GM12878 (cell line): Measurements from ENCODE around the gene MARCHF6. TPM values are rescaled to one million over a fixed set of nuclear protein-coding genes. Genes with fewer than 3 reads are reported as not detected.

Source experiments
- ATAC-seq: fragments of 200-7000 bp; cut with Tn5 transposase; 3 replicates; pipeline ENCODE4 v1.9.1; 2020; ENCODE audit warnings: mild to moderate bottlenecking, moderate library complexity
- BruUV-seq: library from RNA; stranded (reverse); fragments of 400-500 nt; replicated peaks from 2 replicates; lab custom pipeline; 2021; lab: Mats Ljungman, UMichigan
- CTCF ChIA-PET: fragments of 300-600 bp; sonication (Branson Sonifier 250); formaldehyde crosslinking; extraction: SDS; loops from one replicate; lab custom pipeline; 2021; ENCODE audit warnings: inconsistent platforms; lab: Yijun Ruan, JAX
- POLR2A ChIA-PET: fragments of 350-600 bp; formaldehyde crosslinking; extraction: SDS; loops from one replicate; lab custom pipeline; 2021; ENCODE audit warnings: inconsistent platforms; lab: Charles Lee
- RAD21 ChIA-PET: fragments of 300-600 bp; sonication (Branson Sonifier 250); formaldehyde crosslinking; loops from one replicate; lab custom pipeline; 2023; ENCODE audit warnings: antibody characterized with exemption; ENCODE audit not compliant: unreplicated experiment; lab: Charles Lee
- SMC1A ChIA-PET: fragments of 300-600 bp; sonication (Branson Sonifier 250); formaldehyde crosslinking; loops from one replicate; lab custom pipeline; 2023; ENCODE audit not compliant: unreplicated experiment, uncharacterized antibody; lab: Charles Lee
- DNase-seq: peaks from one replicate; pipeline ENCODE4 v3.0.0-alpha.2; 2011; ENCODE audit warnings: low read depth, low spot score
- FAIRE-seq: peaks from 3 replicates; lab custom pipeline; 2011; peaks lifted over from hg19 to GRCh38; lab: Jason Lieb, UNC
- H2AFZ ChIP-seq: 2 replicates; pipeline ENCODE4 v1.6.0; 2011; ENCODE audit warnings: low read depth, low read length, control low read depth; ENCODE audit not compliant: control insufficient read depth
- H3K27ac ChIP-seq: 2 replicates; pipeline ENCODE4 v1.5.1; 2011; ENCODE audit warnings: control low read depth; ENCODE audit not compliant: control insufficient read depth, insufficient read depth
- H3K27me3 ChIP-seq, 2 experiments: replicated peaks in 1 of 2; 2 replicates each; pipeline versions ENCODE4 v1.6.0 to v1.6.1; 2011; ENCODE audit warnings: low read length in 1 of 2; ENCODE audit not compliant: control insufficient read depth in 2 of 2, insufficient read depth in 2 of 2
- H3K36me3 ChIP-seq, 2 experiments: 2 replicates each; pipeline ENCODE4 v1.5.1; 2011; ENCODE audit warnings: low read length in 1 of 2; ENCODE audit not compliant: control insufficient read depth in 2 of 2, insufficient read depth in 2 of 2
- H3K4me1 ChIP-seq: 2 replicates; pipeline ENCODE4 v1.6.1; 2011; ENCODE audit warnings: mild to moderate bottlenecking, low read length, moderate library complexity, mixed read lengths; ENCODE audit not compliant: control insufficient read depth, insufficient read depth
- H3K4me2 ChIP-seq: 2 replicates; pipeline ENCODE4 v1.6.0; 2011; ENCODE audit warnings: control low read depth; ENCODE audit not compliant: control insufficient read depth, insufficient read depth
- H3K4me3 ChIP-seq: fragments of 200-600 bp; sonication (generic); 2 replicates; pipeline ENCODE4 v1.5.1; 2016
- H3K79me2 ChIP-seq: 2 replicates; pipeline ENCODE4 v1.6.0; 2011; ENCODE audit warnings: low read length; ENCODE audit not compliant: control insufficient read depth, insufficient read depth
- H3K9ac ChIP-seq: 2 replicates; pipeline ENCODE4 v1.8.0; 2011; ENCODE audit warnings: low read length, control low read depth, mixed read lengths; ENCODE audit not compliant: control insufficient read depth, insufficient read depth
- H3K9me3 ChIP-seq: replicated peaks from 3 replicates; pipeline ENCODE4 v1.5.1; 2011; ENCODE audit warnings: mild to moderate bottlenecking, low read length; ENCODE audit not compliant: control insufficient read depth, insufficient read depth
- H4K20me1 ChIP-seq: 2 replicates; pipeline ENCODE4 v1.6.0; 2011; ENCODE audit not compliant: control insufficient read depth, insufficient read depth
- HDAC6 ChIP-seq: fragments of 200-600 bp; sonication (generic); IDR thresholded peaks from one replicate; pipeline ENCODE4 v1.8.0; 2017; ENCODE audit warnings: antibody characterized with exemption; ENCODE audit not compliant: unreplicated experiment
- MXI1 ChIP-seq: fragments of 150-350 bp; IDR thresholded peaks from 2 replicates; pipeline ENCODE4 v1.6.1; 2011; ENCODE audit warnings: low read depth, mild to moderate bottlenecking, inconsistent platforms, low read length, improper control_type of control experiment
- PBX3 ChIP-seq: IDR thresholded peaks from 2 replicates; pipeline ENCODE4 v1.6.1; 2011; ENCODE audit warnings: mild to moderate bottlenecking, low read depth, low read length, moderate library complexity; ENCODE audit not compliant: insufficient replicate concordance
- PKNOX1 ChIP-seq: fragments of 450-650 bp; IDR thresholded peaks from 2 replicates; pipeline ENCODE4 v1.6.1; 2016; ENCODE audit warnings: mild to moderate bottlenecking
- ZSCAN29 ChIP-seq: fragments of 450-650 bp; IDR thresholded peaks from 2 replicates; pipeline ENCODE4 v1.6.1; 2017; ENCODE audit warnings: mild to moderate bottlenecking, moderate library complexity
- WGBS: methylation state at CpG from one replicate; pipeline ENCODE4 v1.1.6; 2016; ENCODE audit warnings: low lambda C conversion rate; ENCODE audit not compliant: insufficient replicate concordance, insufficient coverage; ENCODE audit errors: missing lambda C conversion rate; 5-methylcytosine and 5-hydroxymethylcytosine counted together
- in situ Hi-C: fragments of 300-500 bp; cut with MboI; formaldehyde crosslinking; loops from 9 replicates; pipeline ENCODE4 v1.14.3; 2018; ENCODE audit warnings: mixed read lengths
- intact Hi-C: fragments of 100-400 bp; cut with micrococcal nuclease; formaldehyde crosslinking; loops from one replicate; pipeline ENCODE4 v1.14.2; 2022; ENCODE audit not compliant: unreplicated experiment
- polyA plus RNA-seq, 11 experiments: library from polyadenylated mRNA; depleted of rRNA in 4 of 11; unstranded in 6 of 11; stranded (reverse) in 5 of 11; fragments of >200 nt; fragmentation: Nextera tagmentation in 4 of 11; fragmentation: Illumina TruSeq in 1 of 11; extraction: Ambion mirVana in 4 of 11; extraction: Trizol in 1 of 11; gene quantifications; 1 replicate in 1 of 11; 2 replicates in 10 of 11; pipeline versions ENCODE4 v1.2.1 to v1.2.3, GENCODE V29; 2011 to 2016; ENCODE audit warnings: inconsistent platforms in 2 of 11, missing spikeins in 2 of 11, low read depth in 1 of 11
- total RNA-seq, 4 experiments: library from RNA; depleted of rRNA in 3 of 4; stranded (reverse); fragments of >200 nt in 3 of 4; fragmentation: Illumina TruSeq in 1 of 4; extraction: Trizol in 1 of 4; gene quantifications; 2 replicates each; pipeline versions ENCODE4 v1.2.1 to v1.2.3, GENCODE V29; 2013 to 2021

MARCHF6 gene
- total and polyA plus RNA-seq, 10 of the 15 experiments (the other 5 are each of a cell fraction or from before 2014, with no cell fraction given): 39.1 to 172 (median 61.0) TPM

GRCh38 chr5:10315824-10316509 is 37.5 kb upstream of the MARCHF6 start:
- TF ChIP-seq HDAC6: no peak
- TF ChIP-seq MXI1: no peak
- peak; percentile 24 for TF ChIP-seq PBX3
- no peak for TF ChIP-seq ZSCAN29
- peak; percentile 51; the same call in 1 of the 2 replicates for TF ChIP-seq PKNOX1

More at GRCh38 chr5:10315824-10316509, 37.5 kb upstream of the MARCHF6 start:
- no peak overlapping the region for H3K9ac ChIP-seq
- H3K36me3 ChIP-seq: no peaks in the 10 kb centered on the region
- H3K27me3 ChIP-seq: no peaks in the 10 kb centered on the region
- FAIRE-seq (no peak), ATAC-seq (no peak), DNase-seq (no peak)
- no peak overlapping the region for H2AFZ ChIP-seq
- H3K4me2 ChIP-seq: no peak overlapping the region
- no peaks in the 10 kb centered on the region for H3K79me2 ChIP-seq
- H3K4me1 ChIP-seq: no peaks in the 10 kb centered on the region
- no peaks in the 10 kb centered on the region; the same call in 2 of the 3 replicates for H3K9me3 ChIP-seq
- no peaks in the 10 kb centered on the region for H4K20me1 ChIP-seq
- POLR2A ChIA-PET: no interaction called here
- in situ Hi-C loops (no loop called here), intact Hi-C loops (no loop called here)
- SMC1A ChIA-PET: no interaction called here
- CTCF ChIA-PET: no interaction called here
- H3K27ac ChIP-seq: no peak overlapping the region
- BruUV-seq: no TSS peak
- 85% methylated on average over 15 of the region's 15 CpGs for WGBS
- no peak overlapping the region for H3K4me3 ChIP-seq
- RAD21 ChIA-PET: interaction anchor here (0.5 kb wide), 1 partner anchor 10 kb away, joined by 3 read pairs; no protein-coding TSS in a partner anchor
